ENCODE data around the gene SFXN4. TPM values are rescaled to one million over a fixed set of nuclear protein-coding genes. Genes with fewer than 3 reads are reported as not detected.

Gene SFXN4
- total RNA-seq, 4 donors from 2014 or later, result 13.8 to 120 (median 24.4) TPM

- no peak for DNase-seq
- intact Hi-C loops (cut with DNase I), result loop anchor here (10.0 kb wide), 1 partner anchor 293 kb away; no protein-coding TSS in a partner anchor
- Histone ChIP-seq H3K4me3 (peak overlapping the region in 3 of 4 donors; percentile 23 to 56 (median 26)), H3K27me3 (no peaks in the 10 kb centered on the region), H3K4me1 (peaks cover 0 to 17% (median 7%) of the 10 kb centered on the region in 3 donors), H3K36me3 (peaks cover 0 to 89% (median 22%) of the 10 kb centered on the region in 3 donors), H3K27ac (peak overlapping the region; percentile 6 to 66 (median 54)), H3K9me3 (no peaks in the 10 kb centered on the region)
- TF ChIP-seq, protein P1, sequence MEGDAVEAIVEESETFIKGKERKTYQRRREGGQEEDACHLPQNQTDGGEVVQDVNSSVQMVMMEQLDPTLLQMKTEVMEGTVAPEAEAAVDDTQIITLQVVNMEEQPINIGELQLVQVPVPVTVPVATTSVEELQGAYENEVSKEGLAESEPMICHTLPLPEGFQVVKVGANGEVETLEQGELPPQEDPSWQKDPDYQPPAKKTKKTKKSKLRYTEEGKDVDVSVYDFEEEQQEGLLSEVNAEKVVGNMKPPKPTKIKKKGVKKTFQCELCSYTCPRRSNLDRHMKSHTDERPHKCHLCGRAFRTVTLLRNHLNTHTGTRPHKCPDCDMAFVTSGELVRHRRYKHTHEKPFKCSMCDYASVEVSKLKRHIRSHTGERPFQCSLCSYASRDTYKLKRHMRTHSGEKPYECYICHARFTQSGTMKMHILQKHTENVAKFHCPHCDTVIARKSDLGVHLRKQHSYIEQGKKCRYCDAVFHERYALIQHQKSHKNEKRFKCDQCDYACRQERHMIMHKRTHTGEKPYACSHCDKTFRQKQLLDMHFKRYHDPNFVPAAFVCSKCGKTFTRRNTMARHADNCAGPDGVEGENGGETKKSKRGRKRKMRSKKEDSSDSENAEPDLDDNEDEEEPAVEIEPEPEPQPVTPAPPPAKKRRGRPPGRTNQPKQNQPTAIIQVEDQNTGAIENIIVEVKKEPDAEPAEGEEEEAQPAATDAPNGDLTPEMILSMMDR (IDR thresholded peaks at IDR 0.05), result no peak
- TF ChIP-seq POLR2A (IDR thresholded peaks at IDR 0.05), result no peak
- 41 to 46% methylated on average over 10 of the region's 10 CpGs for WGBS, 2 donors
Observed at GRCh38 chr10:119131512-119132240, 33.8 kb downstream of the SFXN4 start.

DNA sequence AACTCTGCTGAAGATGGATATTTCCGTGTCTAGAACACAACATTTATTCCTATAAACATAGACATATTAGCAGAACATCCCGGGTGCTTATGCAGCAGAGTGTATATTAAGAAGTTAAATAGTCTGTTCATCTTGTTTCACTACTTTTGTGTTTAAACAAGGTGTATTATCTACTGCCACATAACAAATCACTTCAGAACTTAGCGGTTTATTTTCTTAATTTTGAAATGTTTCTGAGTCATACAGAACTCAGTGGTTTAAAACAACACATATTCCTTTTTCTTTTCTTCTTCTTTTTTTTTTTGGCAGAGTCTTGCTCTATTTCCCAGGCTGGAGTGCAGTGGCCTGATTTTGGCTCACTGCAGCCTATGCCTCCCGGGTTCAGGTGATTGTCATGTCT lies 35.8 kb downstream of the SFXN4 start:
- no peak for DNase-seq
- Histone ChIP-seq H3K27me3 (no peaks in the 10 kb centered on the region), H3K9me3 (no peaks in the 10 kb centered on the region), H3K36me3 (peaks cover 0 to 100% (median 22%) of the 10 kb centered on the region in 3 donors), H3K4me3 (no peak overlapping the region), H3K4me1 (peaks cover 0 to 13% (median 4%) of the 10 kb centered on the region in 3 donors), H3K27ac (no peak overlapping the region)
- TF ChIP-seq POLR2A (IDR thresholded peaks at IDR 0.05), result no peak
- TF ChIP-seq, protein P1 (IDR thresholded peaks at IDR 0.05), result no peak
- intact Hi-C loops (cut with DNase I), result loop anchor here (10.0 kb wide), 1 partner anchor 295 kb away; no protein-coding TSS in a partner anchor
- WGBS, 2 donors, result 67 to 76% methylated on average over 4 of the region's 4 CpGs

GRCh38 chr10:119125942-119126341 lies 39.6 kb downstream of the SFXN4 start:
- intact Hi-C loops (cut with DNase I), result no loop called here

GRCh38 chr10:119120875-119121274 lies 44.6 kb downstream of the SFXN4 start:
- TF ChIP-seq POLR2A (IDR thresholded peaks at IDR 0.05), result no peak
- TF ChIP-seq, protein P1 (IDR thresholded peaks at IDR 0.05), result no peak
- Histone ChIP-seq H3K27ac (no peak overlapping the region), H3K4me1 (no peaks in the 10 kb centered on the region), H3K36me3 (peaks cover 4 to 100% (median 35%) of the 10 kb centered on the region in 3 donors), H3K4me3 (no peak overlapping the region), H3K9me3 (no peaks in the 10 kb centered on the region), H3K27me3 (no peaks in the 10 kb centered on the region)
- 91 to 94% methylated on average over 2 of the region's 2 CpGs for WGBS, 2 donors
- DNase-seq, result no peak
- intact Hi-C loops (cut with DNase I), result no loop called here

More at GRCh38 chr10:119125942-119126341, 39.6 kb downstream of the SFXN4 start:
- 92 to 100% methylated on average over 2 of the region's 2 CpGs for WGBS, 2 donors
- Histone ChIP-seq H3K4me3 (no peak overlapping the region), H3K36me3 (peaks cover 4 to 100% (median 29%) of the 10 kb centered on the region in 3 donors), H3K27ac (no peak overlapping the region), H3K4me1 (peaks cover 0 to 4% (median 0%) of the 10 kb centered on the region in 3 donors), H3K27me3 (no peaks in the 10 kb centered on the region), H3K9me3 (no peaks in the 10 kb centered on the region)
- TF ChIP-seq POLR2A (IDR thresholded peaks at IDR 0.05), result no peak
- TF ChIP-seq, protein P1 (IDR thresholded peaks at IDR 0.05), result no peak
- DNase-seq, result no peak

DNA sequence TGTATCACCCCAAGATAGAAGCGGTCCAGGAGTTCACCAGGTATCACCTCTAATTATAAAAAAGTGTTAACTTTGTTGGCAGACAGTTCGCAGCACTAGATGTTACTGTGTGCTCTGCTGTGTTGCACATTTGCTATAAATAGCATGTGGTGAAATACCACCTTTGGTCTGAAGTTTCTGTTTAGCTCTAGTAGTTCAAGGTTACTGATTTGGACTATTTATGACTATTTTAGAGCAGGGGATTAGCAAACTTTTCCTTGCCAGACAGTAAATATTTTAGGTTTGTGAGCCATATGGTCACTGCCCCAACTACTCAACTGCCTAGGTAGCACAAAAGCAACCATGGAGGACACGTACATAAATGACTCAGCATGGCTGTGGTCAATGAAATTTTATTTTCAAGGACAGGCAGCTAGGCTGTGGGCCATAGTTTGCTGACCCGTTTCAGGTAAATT lies 45.1 kb downstream of the SFXN4 start:
- no peaks in the 10 kb centered on the region for H3K9me3 ChIP-seq
- no peak for DNase-seq
- no peaks in the 10 kb centered on the region for H3K27me3 ChIP-seq
- H3K4me1 ChIP-seq, result no peaks in the 10 kb centered on the region
- no peak overlapping the region for H3K4me3 ChIP-seq
- peaks cover 4 to 99% (median 35%) of the 10 kb centered on the region in 3 donors for H3K36me3 ChIP-seq
- 78 to 80% methylated on average over 4 of the region's 4 CpGs for WGBS, 2 donors
- TF ChIP-seq, protein P1 (IDR thresholded peaks at IDR 0.05), result no peak
- TF ChIP-seq POLR2A (IDR thresholded peaks at IDR 0.05), result no peak
- no peak overlapping the region for H3K27ac ChIP-seq
- intact Hi-C loops (cut with DNase I), result no loop called here

Measured in esophagus squamous epithelium (tissue), 5 donors.